HS-27A (cell line): ENCODE data around the gene TMCC3.
A peak's percentile ranks its signal among the peaks of the same experiment; 100 is the strongest.
"Not testable (repeated sequence)": the region's sequence is repeated elsewhere in the genome, so short reads cannot be mapped to it uniquely, and the experiment has no call there.

Source experiments
- DNase-seq: peaks from one replicate; pipeline ENCODE4 v3.0.0-alpha.2; 2012; ENCODE audit warnings: low read depth, missing footprints

The TMCC3 gene

DNA sequence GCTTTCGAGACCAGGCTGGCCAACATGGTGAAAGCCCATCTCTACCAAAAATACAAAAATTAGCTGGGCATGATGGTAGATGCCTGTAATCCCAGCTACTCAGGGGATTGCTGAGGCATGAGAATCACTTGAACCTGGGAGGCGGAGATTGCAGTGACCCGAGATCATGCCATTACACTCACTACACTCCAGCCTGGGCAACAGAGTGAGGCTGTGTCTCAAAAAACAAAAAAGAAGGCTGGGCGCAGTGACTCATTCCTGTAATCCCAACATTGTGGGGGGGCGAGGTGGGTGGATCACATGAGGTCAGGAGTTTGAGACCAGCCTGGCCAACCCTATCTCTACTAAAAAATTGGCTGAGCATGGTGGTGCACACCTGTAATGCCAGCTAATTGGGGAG lies 49.0 kb downstream of the TMCC3 start:
- DNase-seq = not testable (repeated sequence)

DNA sequence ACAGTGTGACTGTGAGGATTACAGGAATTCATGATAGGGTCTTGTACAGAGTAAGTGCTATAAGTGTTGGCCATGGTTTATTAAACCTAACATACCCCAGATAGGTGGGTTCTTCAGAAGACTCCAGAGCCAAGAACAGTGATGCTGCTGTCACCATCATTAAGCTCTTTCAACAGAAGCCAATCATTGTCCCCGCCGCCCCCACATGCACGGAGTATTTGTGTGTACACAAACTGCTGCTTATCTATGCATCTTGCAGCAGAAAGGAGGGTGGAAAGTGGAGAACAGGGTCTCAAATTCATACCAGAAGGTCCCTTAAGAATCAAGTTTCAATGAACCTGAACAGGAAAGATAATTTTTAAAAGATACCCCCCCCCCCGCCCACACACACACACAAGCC lies 51.2 kb downstream of the TMCC3 start:
- no peak for DNase-seq

- DNase-seq = no peak
Measured at GRCh38 chr12:94597268-94597667, 53.1 kb downstream of the TMCC3 start.

GRCh38 chr12:94596596-94596995 lies 53.8 kb downstream of the TMCC3 start:
- no peak for DNase-seq

GRCh38 chr12:94595152-94595551 lies 55.2 kb downstream of the TMCC3 start:
- DNase-seq = no peak

GRCh38 chr12:94594443-94594825 lies 55.9 kb downstream of the TMCC3 start:
- no peak for DNase-seq

- DNase-seq = no peak
Measured at GRCh38 chr12:94593822-94594442, 56.4 kb downstream of the TMCC3 start.

- DNase-seq = not testable (repeated sequence)
Measured at GRCh38 chr12:94592723-94593122, 57.6 kb downstream of the TMCC3 start.

GRCh38 chr12:94592080-94592479 lies 58.3 kb downstream of the TMCC3 start:
- no peak for DNase-seq

- no peak for DNase-seq
Measured at GRCh38 chr12:94590428-94590827, 59.9 kb downstream of the TMCC3 start.

DNA sequence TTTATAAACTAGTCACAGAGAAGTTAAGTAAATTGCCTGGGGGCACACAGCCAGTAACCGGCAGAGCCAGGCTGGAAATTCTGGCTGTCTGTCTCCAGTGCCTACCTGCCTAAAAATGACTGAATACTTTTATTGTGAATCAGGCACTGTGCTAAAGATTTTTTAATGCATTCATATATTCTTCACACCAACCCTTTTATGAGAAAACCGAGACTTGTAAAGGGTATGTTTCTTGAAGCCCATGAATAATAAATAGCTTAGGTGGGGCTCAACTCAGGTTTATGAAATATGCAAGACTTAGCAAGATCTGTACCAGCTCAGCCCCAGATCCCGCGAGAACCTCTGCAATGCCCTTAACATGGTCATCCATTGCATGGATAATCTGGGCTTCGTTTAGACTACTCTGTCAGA lies 60.8 kb downstream of the TMCC3 start:
- no peak for DNase-seq

DNA sequence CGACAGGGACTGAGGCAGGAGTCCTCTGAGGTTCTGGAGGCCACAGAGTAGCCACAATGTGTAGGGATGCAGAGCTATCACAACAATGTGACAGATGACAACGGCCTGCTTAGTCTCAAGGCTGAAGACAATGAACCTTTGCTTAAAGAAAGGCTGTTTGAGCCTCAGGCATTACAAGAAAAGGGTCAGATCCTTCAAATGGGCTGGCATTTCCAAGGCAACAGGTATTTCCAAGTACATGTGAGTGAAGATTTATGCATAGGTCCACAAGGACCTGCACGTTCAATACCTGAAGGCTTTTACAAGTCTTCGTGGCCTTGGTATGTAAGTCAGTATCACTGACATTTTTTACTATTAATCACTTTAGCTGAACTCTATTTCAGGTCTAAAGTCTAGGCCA lies 62.0 kb downstream of the TMCC3 start:
- DNase-seq = no peak

DNA sequence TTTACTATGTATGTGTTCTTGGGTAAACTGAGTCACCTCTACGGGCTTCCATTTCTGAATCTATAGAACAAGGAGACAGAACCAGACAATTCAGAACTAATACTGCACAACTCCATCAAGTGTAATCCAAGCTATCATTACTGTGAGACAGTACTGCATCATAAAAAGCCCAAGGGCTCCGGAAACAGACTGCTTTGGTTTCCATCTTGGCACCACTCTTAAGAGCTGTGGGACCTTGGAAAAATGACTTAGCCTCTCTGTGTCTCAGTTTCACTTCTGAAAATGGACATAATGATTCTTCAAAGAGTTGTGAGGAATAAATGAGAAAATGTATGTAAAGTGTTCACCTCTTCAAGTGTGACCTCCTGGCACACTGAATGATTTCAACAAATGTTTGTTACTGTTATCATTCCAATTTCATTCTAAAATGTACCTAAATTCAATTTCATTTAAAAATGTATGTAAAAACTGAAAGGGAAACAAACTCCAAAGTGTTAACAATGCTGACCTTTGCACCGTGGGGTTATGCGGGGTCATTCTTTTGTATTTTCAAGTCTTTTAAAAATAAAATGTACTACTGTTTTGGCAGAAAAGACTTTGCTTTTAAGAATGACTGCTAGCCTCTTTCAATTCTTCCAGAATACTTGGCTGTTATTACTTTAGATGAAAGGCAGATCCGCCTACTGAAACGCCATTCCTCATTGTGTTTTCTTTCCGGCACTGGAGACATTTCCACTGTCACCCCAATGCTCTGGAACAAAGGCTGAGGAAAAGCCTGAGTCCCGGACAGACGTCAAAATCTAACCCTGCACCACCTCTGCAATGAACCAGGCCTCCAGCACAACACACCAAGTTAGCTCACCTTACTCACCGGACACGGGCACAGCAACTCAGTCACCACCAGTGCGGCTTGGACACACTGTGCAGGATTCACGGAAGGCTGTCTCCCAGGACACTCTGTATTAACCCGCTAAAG lies 62.8 kb downstream of the TMCC3 start:
- no peak for DNase-seq

GRCh38 chr12:94586589-94587259 lies 63.6 kb downstream of the TMCC3 start:
- DNase-seq = no peak

DNA sequence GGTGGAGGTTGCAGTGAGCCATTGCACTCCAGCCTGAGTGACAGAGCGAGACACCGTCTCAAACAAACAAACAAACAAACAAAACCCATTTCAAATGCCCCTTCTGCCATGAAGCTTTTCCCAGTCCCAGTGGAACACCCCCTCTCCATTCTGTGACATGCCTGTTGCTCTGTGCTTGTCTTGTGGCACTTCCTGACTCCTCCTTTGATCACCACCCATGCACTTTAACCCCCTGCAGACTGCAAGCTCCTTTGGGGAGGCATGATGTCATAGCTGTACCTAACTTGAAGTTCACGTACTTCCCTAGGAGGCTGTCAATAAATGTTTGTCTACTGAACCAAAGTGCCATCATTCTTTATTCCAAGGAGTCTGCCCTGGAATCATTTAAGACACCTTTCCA lies 64.7 kb downstream of the TMCC3 start:
- no peak for DNase-seq

DNA sequence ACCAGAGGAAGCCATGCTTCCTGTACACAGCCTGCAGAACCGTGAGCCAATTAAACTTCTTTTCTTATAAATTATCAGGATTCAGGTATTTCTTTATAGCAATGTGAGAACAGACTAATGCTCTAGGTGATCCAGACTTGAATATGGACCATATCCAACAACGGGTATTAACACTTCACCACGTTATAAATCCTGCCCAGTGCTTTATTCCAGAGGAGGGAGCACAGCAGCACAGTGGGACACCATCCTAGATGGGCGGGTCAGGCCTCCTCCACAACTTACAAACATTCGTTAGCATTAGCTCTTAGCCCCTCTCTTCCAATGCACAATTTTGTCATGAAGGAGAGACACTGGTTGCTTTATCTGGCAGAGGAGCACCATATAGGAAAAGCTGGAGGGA lies 66.0 kb downstream of the TMCC3 start:
- no peak for DNase-seq

GRCh38 chr12:94582591-94582990 lies 67.8 kb downstream of the TMCC3 start:
- no peak for DNase-seq

GRCh38 chr12:94575645-94576403 lies 74.5 kb downstream of the TMCC3 start:
- DNase-seq = no peak

GRCh38 chr12:94575024-94575423 lies 75.3 kb downstream of the TMCC3 start:
- no peak for DNase-seq

DNA sequence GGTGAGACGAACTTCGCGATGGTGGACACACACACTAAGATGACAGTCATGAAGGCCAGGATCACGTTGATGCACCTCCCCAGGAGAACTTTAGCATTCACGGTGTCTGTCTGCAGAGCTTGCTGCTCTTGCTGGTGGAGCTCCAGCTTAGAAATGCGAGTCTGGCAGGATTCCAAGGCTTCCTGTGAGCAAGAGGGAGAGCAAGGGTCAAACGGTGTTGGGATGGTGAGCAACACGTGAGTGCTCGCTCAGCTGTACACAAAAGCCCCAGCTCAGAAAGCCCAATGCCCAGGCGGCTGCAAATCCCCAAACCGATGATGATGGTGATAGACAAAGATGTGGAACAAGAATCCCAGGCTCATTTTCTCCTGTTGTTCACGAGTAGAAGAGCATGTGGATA lies 78.8 kb downstream of the TMCC3 start:
- DNase-seq = peak; percentile 46

DNA sequence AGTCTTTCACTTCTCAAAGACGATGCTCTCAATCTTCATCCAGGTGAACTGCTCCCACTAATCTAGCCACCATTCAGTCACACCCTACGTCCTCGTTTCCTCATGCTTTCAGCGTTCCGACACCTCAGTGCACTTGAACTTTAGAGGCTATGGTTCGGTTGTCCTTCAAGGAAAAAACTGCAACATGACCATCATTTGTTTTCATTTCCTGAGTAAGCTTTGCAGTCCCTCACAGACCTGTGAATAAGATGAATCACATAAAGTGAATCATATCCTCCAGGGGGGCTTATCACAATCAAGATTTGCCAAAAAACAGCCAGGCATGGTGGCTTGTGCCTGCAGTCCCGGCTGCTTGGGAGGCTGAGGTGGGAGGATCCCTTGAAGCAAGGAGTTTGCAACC lies 80.2 kb downstream of the TMCC3 start:
- peak; percentile 29 for DNase-seq

GRCh38 chr12:94567761-94568160 lies 82.6 kb downstream of the TMCC3 start:
- DNase-seq = no peak
